Osteoblast (primary cell): ENCODE data around the gene OBSCN. TPM values are rescaled to one million over a fixed set of nuclear protein-coding genes. Genes with fewer than 3 reads are reported as not detected.
A peak's percentile ranks its signal among the peaks of the same experiment; 100 is the strongest.

Experiments
- DNase-seq: peaks from one replicate; pipeline ENCODE4 v3.0.0; 2011; ENCODE audit warnings: low spot score, mixed read lengths; ENCODE audit not compliant: insufficient read length; ENCODE audit errors: missing footprints
- H2AFZ ChIP-seq: 2 replicates; pipeline ENCODE4 v1.6.0; 2011; ENCODE audit warnings: mild to moderate bottlenecking, low read length
- H3K27ac ChIP-seq: 2 replicates; pipeline ENCODE4 v1.5.1; 2011; ENCODE audit warnings: mild to moderate bottlenecking, low read depth, low read length, moderate library complexity
- H3K27me3 ChIP-seq: 2 replicates; pipeline ENCODE4 v1.6.0; 2012; ENCODE audit warnings: mild to moderate bottlenecking, control low read depth, inconsistent platforms, low read length, moderate library complexity; ENCODE audit not compliant: insufficient read depth
- H3K36me3 ChIP-seq: 2 replicates; pipeline ENCODE4 v1.5.1; 2011; ENCODE audit warnings: mild to moderate bottlenecking, low read length, control low read depth, moderate library complexity; ENCODE audit not compliant: insufficient read depth
- H3K4me1 ChIP-seq: 2 replicates; pipeline ENCODE4 v1.5.1; 2011; ENCODE audit warnings: mild to moderate bottlenecking, low read length, control low read depth, moderate library complexity; ENCODE audit not compliant: insufficient read depth
- H3K4me2 ChIP-seq: 2 replicates; pipeline ENCODE4 v1.6.0; 2011; ENCODE audit warnings: mild to moderate bottlenecking, low read length; ENCODE audit not compliant: insufficient read depth
- H3K4me3 ChIP-seq: fragments of 200-600 bp; sonication (generic); 3 replicates; pipeline ENCODE4 v1.5.1; 2012; ENCODE audit warnings: mild to moderate bottlenecking, low read length, inconsistent platforms; ENCODE audit not compliant: insufficient read depth
- H3K79me2 ChIP-seq: 2 replicates; pipeline ENCODE4 v1.6.0; 2012; ENCODE audit warnings: mild to moderate bottlenecking, low read length, control low read depth, inconsistent platforms; ENCODE audit not compliant: insufficient read depth
- H3K9me3 ChIP-seq: 2 replicates; pipeline ENCODE4 v1.5.1; 2011; ENCODE audit warnings: low read depth, low read length, control low read depth
- H4K20me1 ChIP-seq: 2 replicates; pipeline ENCODE4 v1.6.0; 2012; ENCODE audit warnings: mild to moderate bottlenecking, low read length, control low read depth; ENCODE audit not compliant: insufficient read depth
- total RNA-seq: library from RNA; depleted of rRNA; stranded (reverse); fragments of >200 nt; gene quantifications from 2 replicates; pipeline ENCODE4 v1.2.3, GENCODE V29; 2012
- TF ChIP-seq, protein P1 (sequence below): IDR thresholded peaks from 2 replicates; pipeline ENCODE4 v1.5.1; 2011; ENCODE audit warnings: mild to moderate bottlenecking, low read depth, low read length, moderate library complexity; ENCODE audit errors: extremely low read depth

OBSCN gene
- total RNA-seq, 1 donor = 2.9 TPM

DNA sequence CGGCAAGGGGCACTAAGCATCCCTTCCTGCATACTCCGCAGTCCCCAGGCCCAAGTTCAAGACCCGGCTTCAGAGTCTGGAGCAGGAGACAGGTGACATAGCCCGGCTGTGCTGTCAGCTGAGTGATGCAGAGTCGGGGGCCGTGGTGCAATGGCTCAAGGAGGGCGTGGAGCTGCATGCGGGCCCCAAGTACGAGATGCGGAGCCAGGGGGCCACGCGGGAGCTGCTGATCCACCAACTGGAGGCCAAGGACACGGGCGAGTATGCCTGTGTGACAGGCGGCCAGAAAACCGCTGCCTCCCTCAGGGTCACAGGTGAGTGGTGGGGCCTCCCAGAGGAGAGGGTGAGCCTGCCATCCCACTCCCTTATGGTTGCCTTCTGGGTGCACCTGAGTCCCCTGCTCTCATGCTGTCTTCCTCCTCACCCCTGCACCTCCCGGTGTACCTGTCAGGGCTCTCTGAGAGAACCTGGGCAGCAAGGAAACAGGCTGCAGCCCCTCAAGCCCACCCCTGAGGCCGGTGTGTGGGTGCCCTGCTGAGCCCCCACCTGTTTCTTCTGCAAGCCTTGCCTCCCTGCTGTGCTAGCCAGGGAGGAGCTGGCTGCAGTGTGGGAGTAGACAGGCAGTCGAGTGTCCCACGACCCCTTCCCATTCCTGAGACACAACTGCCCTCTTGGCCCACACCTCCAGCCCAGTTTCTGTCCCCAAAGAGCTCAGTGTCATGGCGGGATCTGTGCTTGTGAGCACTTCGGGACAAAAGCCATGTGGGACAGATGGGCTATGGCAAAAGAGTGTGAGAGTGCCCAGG, 99.6 kb downstream of the OBSCN start:
- TF ChIP-seq, protein P1, sequence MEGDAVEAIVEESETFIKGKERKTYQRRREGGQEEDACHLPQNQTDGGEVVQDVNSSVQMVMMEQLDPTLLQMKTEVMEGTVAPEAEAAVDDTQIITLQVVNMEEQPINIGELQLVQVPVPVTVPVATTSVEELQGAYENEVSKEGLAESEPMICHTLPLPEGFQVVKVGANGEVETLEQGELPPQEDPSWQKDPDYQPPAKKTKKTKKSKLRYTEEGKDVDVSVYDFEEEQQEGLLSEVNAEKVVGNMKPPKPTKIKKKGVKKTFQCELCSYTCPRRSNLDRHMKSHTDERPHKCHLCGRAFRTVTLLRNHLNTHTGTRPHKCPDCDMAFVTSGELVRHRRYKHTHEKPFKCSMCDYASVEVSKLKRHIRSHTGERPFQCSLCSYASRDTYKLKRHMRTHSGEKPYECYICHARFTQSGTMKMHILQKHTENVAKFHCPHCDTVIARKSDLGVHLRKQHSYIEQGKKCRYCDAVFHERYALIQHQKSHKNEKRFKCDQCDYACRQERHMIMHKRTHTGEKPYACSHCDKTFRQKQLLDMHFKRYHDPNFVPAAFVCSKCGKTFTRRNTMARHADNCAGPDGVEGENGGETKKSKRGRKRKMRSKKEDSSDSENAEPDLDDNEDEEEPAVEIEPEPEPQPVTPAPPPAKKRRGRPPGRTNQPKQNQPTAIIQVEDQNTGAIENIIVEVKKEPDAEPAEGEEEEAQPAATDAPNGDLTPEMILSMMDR = no peak
- H3K4me1 ChIP-seq = no peaks in the 10 kb centered on the region
- no peak overlapping the region for H3K27ac ChIP-seq
- H3K79me2 ChIP-seq = no peaks in the 10 kb centered on the region
- no peak overlapping the region for H2AFZ ChIP-seq
- H3K4me2 ChIP-seq = no peak overlapping the region
- no peak for DNase-seq
- no peaks in the 10 kb centered on the region for H3K36me3 ChIP-seq
- no peaks in the 10 kb centered on the region for H3K27me3 ChIP-seq
- H4K20me1 ChIP-seq = no peaks in the 10 kb centered on the region
- H3K4me3 ChIP-seq = no peak overlapping the region
- peaks cover 7% of the 10 kb centered on the region for H3K9me3 ChIP-seq

DNA sequence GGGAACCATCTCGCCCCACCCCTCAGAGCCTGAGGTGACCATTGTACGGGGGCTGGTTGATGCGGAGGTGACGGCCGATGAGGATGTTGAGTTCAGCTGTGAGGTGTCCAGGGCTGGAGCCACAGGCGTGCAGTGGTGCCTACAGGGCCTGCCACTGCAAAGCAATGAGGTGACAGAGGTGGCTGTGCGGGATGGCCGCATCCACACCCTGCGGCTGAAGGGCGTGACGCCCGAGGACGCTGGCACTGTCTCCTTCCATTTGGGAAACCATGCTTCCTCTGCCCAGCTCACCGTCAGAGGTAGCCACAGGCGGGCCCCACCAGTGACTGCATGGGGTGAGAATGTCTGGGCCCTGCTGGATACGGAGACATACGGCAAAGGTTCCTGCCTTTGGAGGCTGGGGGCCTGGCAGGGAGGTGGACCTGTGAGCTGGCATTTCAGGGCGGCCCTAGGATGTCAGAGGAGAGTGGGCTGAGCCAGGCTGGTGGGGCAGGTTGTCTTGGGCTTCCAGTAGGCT, 100.3 kb downstream of the OBSCN start:
- TF ChIP-seq, protein P1 = no peak

DNA sequence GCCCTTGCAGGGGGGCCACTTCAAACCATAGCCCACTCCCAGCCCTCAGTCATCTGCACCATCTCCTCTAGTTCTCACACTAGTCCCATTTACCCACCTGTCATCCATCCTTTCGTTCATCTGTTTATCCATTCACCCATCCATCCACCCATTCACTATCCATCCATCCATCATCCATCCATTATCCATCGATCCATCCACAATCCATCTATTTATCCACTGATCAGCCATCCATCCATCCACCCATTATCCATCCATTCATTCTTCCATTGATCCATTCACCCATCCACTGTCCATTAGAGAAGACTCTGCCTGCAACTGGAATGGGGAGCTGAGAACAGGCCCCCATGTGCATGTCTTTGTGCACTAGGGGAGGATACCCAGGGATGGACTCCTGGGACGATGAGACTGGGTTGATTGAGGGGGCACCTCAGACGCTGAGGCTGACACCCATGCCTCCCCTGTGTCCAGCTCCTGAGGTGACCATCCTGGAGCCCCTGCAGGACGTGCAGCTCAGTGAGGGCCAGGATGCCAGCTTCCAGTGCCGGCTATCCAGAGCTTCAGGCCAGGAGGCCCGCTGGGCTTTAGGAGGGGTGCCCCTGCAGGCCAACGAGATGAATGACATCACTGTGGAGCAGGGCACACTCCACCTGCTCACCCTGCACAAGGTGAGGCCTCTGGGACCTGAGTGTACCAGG, 100.9 kb downstream of the OBSCN start:
- DNase-seq = peak; percentile 70
- Histone ChIP-seq H3K9me3 (peaks cover 2% of the 10 kb centered on the region), H3K79me2 (no peaks in the 10 kb centered on the region), H3K4me1 (no peaks in the 10 kb centered on the region), H3K4me3 (no peak overlapping the region), H2AFZ (no peak overlapping the region), H3K27ac (no peak overlapping the region), H3K27me3 (no peaks in the 10 kb centered on the region), H3K4me2 (no peak overlapping the region), H3K36me3 (no peaks in the 10 kb centered on the region), H4K20me1 (no peaks in the 10 kb centered on the region)
- TF ChIP-seq, protein P1 = no peak

More for the DNA sequence above, 100.3 kb downstream of the OBSCN start:
- no peak overlapping the region for H3K4me2 ChIP-seq
- no peak for DNase-seq
- no peak overlapping the region for H3K4me3 ChIP-seq
- H3K27ac ChIP-seq = no peak overlapping the region
- H3K4me1 ChIP-seq = no peaks in the 10 kb centered on the region
- H3K36me3 ChIP-seq = no peaks in the 10 kb centered on the region
- no peaks in the 10 kb centered on the region for H3K79me2 ChIP-seq
- peaks cover 2% of the 10 kb centered on the region for H3K9me3 ChIP-seq
- H3K27me3 ChIP-seq = no peaks in the 10 kb centered on the region
- H2AFZ ChIP-seq = no peak overlapping the region
- H4K20me1 ChIP-seq = no peaks in the 10 kb centered on the region
